Stimulated activated naive CD8-positive, alpha-beta T cell treated with anti-CD3 and anti-CD28 coated beads, Interleukin-15, Interleukin-2, amounts not matched to agents 100 U/mL and 50 U/mL, for 24 hours (primary cell): ENCODE measurements around the gene KRTAP10-5.
A peak's percentile ranks its signal among the peaks of the same experiment; 100 is the strongest.
"Not testable (repeated sequence)": the region's sequence is repeated elsewhere in the genome, so short reads cannot be mapped to it uniquely, and the experiment has no call there.

Source experiments
- ATAC-seq: fragments of 150-1000 bp; cut with Tn5 transposase; one replicate; pipeline ENCODE4 v1.10.0; 2021
- DNase-seq: peaks from one replicate; pipeline ENCODE4 v3.0.0; 2021

Gene KRTAP10-5

GRCh38 chr21:44590897-44591800, 10.7 kb upstream of the KRTAP10-5 start:
- not testable (repeated sequence) for ATAC-seq, DNase-seq

GRCh38 chr21:44590311-44590721, 9.9 kb upstream of the KRTAP10-5 start:
- ATAC-seq (no peak), DNase-seq (no peak)

GRCh38 chr21:44589586-44590305, 9.3 kb upstream of the KRTAP10-5 start:
- ATAC-seq (no peak), DNase-seq (no peak)

- no peak for DNase-seq
- no peak for ATAC-seq
Observed at GRCh38 chr21:44589094-44589493, 8.7 kb upstream of the KRTAP10-5 start.

- ATAC-seq (no peak), DNase-seq (no peak)
Observed at GRCh38 chr21:44585892-44586291, 5.5 kb upstream of the KRTAP10-5 start.

GRCh38 chr21:44583800-44584147, 3.4 kb upstream of the KRTAP10-5 start:
- ATAC-seq (peak; percentile 32), DNase-seq (no peak)

GRCh38 chr21:44583089-44583799, 2.8 kb upstream of the KRTAP10-5 start:
- ATAC-seq (no peak), DNase-seq (no peak)

GRCh38 chr21:44582055-44582454, 1.7 kb upstream of the KRTAP10-5 start:
- no peak for ATAC-seq
- no peak for DNase-seq

GRCh38 chr21:44581158-44581557, 754 bp upstream of the KRTAP10-5 start:
- ATAC-seq, result no peak
- DNase-seq, result no peak

GRCh38 chr21:44579833-44580144, 615 bp downstream of the KRTAP10-5 start:
- DNase-seq (no peak), ATAC-seq (no peak)

GRCh38 chr21:44579056-44579832, 1.2 kb downstream of the KRTAP10-5 start:
- no peak for DNase-seq
- ATAC-seq, result peak; percentile 19

- ATAC-seq (no peak), DNase-seq (no peak)
Observed at GRCh38 chr21:44578371-44579055, 1.9 kb downstream of the KRTAP10-5 start.

GRCh38 chr21:44576025-44576420, 4.4 kb downstream of the KRTAP10-5 start:
- ATAC-seq, result no peak
- DNase-seq, result no peak

GRCh38 chr21:44575307-44576024, 4.9 kb downstream of the KRTAP10-5 start:
- DNase-seq (no peak), ATAC-seq (no peak)

- DNase-seq (no peak), ATAC-seq (no peak)
Observed at GRCh38 chr21:44574457-44575306, 5.7 kb downstream of the KRTAP10-5 start.

- not testable (repeated sequence) for ATAC-seq, DNase-seq
Observed at GRCh38 chr21:44573630-44574456, 6.6 kb downstream of the KRTAP10-5 start, which contains the start of gene KRTAP10-4. Gene KRTAP10-4, plus strand, starts transcription at chr21:44573729. Its CDS starts 30 bp downstream, at chr21:44573759.

GRCh38 chr21:44572959-44573583, 7.3 kb downstream of the KRTAP10-5 start:
- ATAC-seq (no peak), DNase-seq (no peak)
